CD4-positive, alpha-beta T cell (primary cell): ENCODE results near the gene ITGB6. TPM values are rescaled to one million over a fixed set of nuclear protein-coding genes. Genes with fewer than 3 reads are reported as not detected.

ENCODE experiments used
- ATAC-seq: fragments of 200-7000 bp; cut with Tn5 transposase; one replicate; pipeline ENCODE4 v1.10.0; 2022; ENCODE audit warnings: mild to moderate bottlenecking; ENCODE audit not compliant: poor library complexity
- CTCF ChIA-PET: fragments of 350-600 bp; sonication (Branson Sonifier 250); formaldehyde crosslinking; loops from one replicate; lab custom pipeline; 2021; ENCODE audit warnings: antibody characterized with exemption, inconsistent platforms; lab: Charles Lee
- POLR2A ChIA-PET: fragments of 350-600 bp; sonication (Branson Sonifier 250); formaldehyde crosslinking; loops from one replicate; lab custom pipeline; 2021; ENCODE audit warnings: antibody characterized with exemption, inconsistent platforms; lab: Charles Lee
- DNase-seq, 14 experiments: peaks; one replicate each; pipeline ENCODE4 v3.0.0-alpha.2; 2013 to 2020; ENCODE audit warnings: mixed read lengths in 2 of 14
- H3K27ac ChIP-seq, 2 donors: one replicate each; pipeline versions ENCODE4 v1.5.1 to v1.7.0; 2013; ENCODE audit warnings: low read length in 2 of 2, low read depth in 1 of 2, mild to moderate bottlenecking in 1 of 2
- H3K27me3 ChIP-seq, 2 experiments: 1 replicate in 1 of 2; 2 replicates in 1 of 2; pipeline versions ENCODE4 v1.6.1 to v1.7.0; 2013; ENCODE audit warnings: low read length in 2 of 2, control low read depth in 1 of 2, mild to moderate bottlenecking in 1 of 2, moderate library complexity in 1 of 2; ENCODE audit not compliant: insufficient read depth in 2 of 2, control insufficient read depth in 1 of 2
- H3K36me3 ChIP-seq: one replicate; pipeline ENCODE4 v1.6.1; 2013; ENCODE audit warnings: low read length, control low read depth; ENCODE audit not compliant: insufficient read depth
- H3K4me1 ChIP-seq: one replicate; pipeline ENCODE4 v1.6.1; 2013; ENCODE audit warnings: low read length, control low read depth; ENCODE audit not compliant: insufficient read depth
- H3K4me3 ChIP-seq: one replicate; pipeline ENCODE4 v1.5.1; 2013; ENCODE audit warnings: mild to moderate bottlenecking, low read length, moderate library complexity
- H3K9me3 ChIP-seq, 2 experiments: 1 replicate in 1 of 2; 2 replicates in 1 of 2; pipeline versions ENCODE4 v1.6.1 to v1.7.0; 2013; ENCODE audit warnings: low read length in 2 of 2, mild to moderate bottlenecking in 2 of 2, control low read depth in 1 of 2, moderate library complexity in 1 of 2; ENCODE audit not compliant: control insufficient read depth in 1 of 2, insufficient read depth in 1 of 2
- H3K27ac Mint-ChIP-seq: one replicate; pipeline ENCODE4 v1.8.0; 2020; ENCODE audit warnings: mixed read lengths
- H3K27me3 Mint-ChIP-seq: one replicate; pipeline ENCODE4 v1.8.0; 2021; ENCODE audit warnings: mixed read lengths
- H3K36me3 Mint-ChIP-seq: one replicate; pipeline ENCODE4 v1.8.0; 2021; ENCODE audit warnings: low read depth, mixed read lengths
- H3K4me1 Mint-ChIP-seq: one replicate; pipeline ENCODE4 v1.8.0; 2021; ENCODE audit warnings: low read depth, mixed read lengths
- H3K4me3 Mint-ChIP-seq: one replicate; pipeline ENCODE4 v1.8.0; 2020; ENCODE audit warnings: mild to moderate bottlenecking, mixed read lengths
- H3K9me3 Mint-ChIP-seq: one replicate; pipeline ENCODE4 v1.8.0; 2020; ENCODE audit warnings: mixed read lengths
- intact Hi-C, 2 experiments: fragments of 100-400 bp; cut with DNase I in 1 of 2; cut with micrococcal nuclease in 1 of 2; formaldehyde crosslinking; loops; one replicate each; pipeline versions ENCODE4 v1.15.1 to v1.9.0; 2023 to 2025; cut with DNase I, micrococcal nuclease
- total RNA-seq, 174 experiments: library from RNA in 2 of 174; stranded (reverse) in 2 of 174; gene quantifications; one replicate each; pipeline ENCODE4 v1.2.3 and lab custom pipeline; 2021 to 2026
- TF ChIP-seq, protein P1 (sequence below): fragments of 200-600 bp; IDR thresholded peaks from one replicate; pipeline ENCODE4 v1.8.0; 2022; ENCODE audit warnings: antibody characterized with exemption, mild to moderate bottlenecking

ITGB6 gene
- total RNA-seq, 2 experiments from 2014 or later = not detected

DNA sequence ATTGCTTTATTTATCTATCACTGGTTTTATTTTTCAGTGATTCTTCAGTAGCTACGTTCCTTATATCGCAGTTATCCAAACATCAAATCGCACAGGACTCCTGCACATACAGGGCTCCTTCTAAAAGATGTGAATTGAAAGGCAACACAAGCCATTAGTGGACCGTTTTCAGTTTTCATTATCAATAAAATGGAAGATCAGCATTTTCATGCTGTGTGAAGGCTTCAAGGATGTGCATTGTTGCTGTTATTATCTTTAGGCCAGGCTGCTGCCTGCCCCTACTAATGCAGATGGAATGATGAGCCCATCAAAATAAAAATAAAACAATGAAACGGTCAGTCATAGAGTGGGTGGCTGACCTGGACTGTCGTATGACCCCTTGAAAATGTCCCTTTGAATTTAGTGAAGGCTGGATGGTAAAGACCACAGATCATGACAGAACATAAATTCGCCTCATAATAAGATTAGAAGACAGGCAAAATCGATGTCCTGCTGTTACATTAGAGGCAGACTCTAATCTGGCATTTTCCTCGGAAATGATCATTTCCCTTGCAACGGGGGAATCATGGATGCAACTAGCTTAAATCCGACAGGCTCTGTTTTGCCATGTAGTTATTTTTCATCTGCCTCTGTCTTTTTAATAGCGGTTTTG, 32.9 kb downstream of the ITGB6 start:
- Histone ChIP-seq H3K27me3 (no peaks in the 10 kb centered on the region), H3K4me1 (no peaks in the 10 kb centered on the region), H3K4me3 (no peak overlapping the region), H3K36me3 (no peaks in the 10 kb centered on the region), H3K27ac (no peak overlapping the region), H3K9me3 (no peaks in the 10 kb centered on the region)
- no peaks in the 10 kb centered on the region for H3K36me3 Mint-ChIP-seq
- no peak for DNase-seq
- ChIA-PET POLR2A (no interaction called here), CTCF (no interaction called here)
- H3K4me3 Mint-ChIP-seq = no peak overlapping the region
- no peak overlapping the region for H3K27ac Mint-ChIP-seq
- no peaks in the 10 kb centered on the region for H3K4me1 Mint-ChIP-seq
- intact Hi-C loops = no loop called here
- H3K9me3 Mint-ChIP-seq = no peaks in the 10 kb centered on the region
- H3K27me3 Mint-ChIP-seq = no peaks in the 10 kb centered on the region
- no peak for ATAC-seq
- TF ChIP-seq, protein P1, sequence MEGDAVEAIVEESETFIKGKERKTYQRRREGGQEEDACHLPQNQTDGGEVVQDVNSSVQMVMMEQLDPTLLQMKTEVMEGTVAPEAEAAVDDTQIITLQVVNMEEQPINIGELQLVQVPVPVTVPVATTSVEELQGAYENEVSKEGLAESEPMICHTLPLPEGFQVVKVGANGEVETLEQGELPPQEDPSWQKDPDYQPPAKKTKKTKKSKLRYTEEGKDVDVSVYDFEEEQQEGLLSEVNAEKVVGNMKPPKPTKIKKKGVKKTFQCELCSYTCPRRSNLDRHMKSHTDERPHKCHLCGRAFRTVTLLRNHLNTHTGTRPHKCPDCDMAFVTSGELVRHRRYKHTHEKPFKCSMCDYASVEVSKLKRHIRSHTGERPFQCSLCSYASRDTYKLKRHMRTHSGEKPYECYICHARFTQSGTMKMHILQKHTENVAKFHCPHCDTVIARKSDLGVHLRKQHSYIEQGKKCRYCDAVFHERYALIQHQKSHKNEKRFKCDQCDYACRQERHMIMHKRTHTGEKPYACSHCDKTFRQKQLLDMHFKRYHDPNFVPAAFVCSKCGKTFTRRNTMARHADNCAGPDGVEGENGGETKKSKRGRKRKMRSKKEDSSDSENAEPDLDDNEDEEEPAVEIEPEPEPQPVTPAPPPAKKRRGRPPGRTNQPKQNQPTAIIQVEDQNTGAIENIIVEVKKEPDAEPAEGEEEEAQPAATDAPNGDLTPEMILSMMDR = no peak

DNA sequence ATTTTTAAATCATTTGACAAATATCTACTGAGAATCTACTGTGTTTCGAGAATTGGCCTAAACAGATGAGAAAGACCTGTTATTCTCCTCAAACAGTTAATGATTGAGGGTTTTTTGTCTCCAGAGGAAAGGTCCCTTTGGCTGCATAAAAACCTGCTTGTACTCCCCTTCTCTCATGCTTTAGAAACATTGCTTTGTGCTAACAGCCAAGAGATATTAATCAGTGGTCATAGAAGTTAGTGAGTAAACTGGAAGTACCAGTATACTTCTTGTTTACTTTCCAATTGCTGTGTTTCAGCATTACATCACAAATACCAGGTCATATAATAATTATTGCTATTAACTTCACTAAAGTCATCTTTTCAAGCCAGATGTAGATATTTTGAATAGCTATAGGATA, 34.1 kb downstream of the ITGB6 start:
- CTCF ChIA-PET = no interaction called here
- H3K27me3 Mint-ChIP-seq = no peaks in the 10 kb centered on the region
- TF ChIP-seq, protein P1 = no peak
- POLR2A ChIA-PET = no interaction called here
- no peaks in the 10 kb centered on the region for H3K9me3 Mint-ChIP-seq
- no peaks in the 10 kb centered on the region for H3K4me1 Mint-ChIP-seq
- H3K27ac Mint-ChIP-seq = no peak overlapping the region
- no peak for DNase-seq
- H3K27ac ChIP-seq = no peak overlapping the region
- H3K27me3 ChIP-seq = no peaks in the 10 kb centered on the region
- no peaks in the 10 kb centered on the region for H3K4me1 ChIP-seq
- no peak for ATAC-seq
- no peaks in the 10 kb centered on the region for H3K9me3 ChIP-seq
- no peak overlapping the region for H3K4me3 ChIP-seq
- no peak overlapping the region for H3K4me3 Mint-ChIP-seq
- no peaks in the 10 kb centered on the region for H3K36me3 ChIP-seq
- no peaks in the 10 kb centered on the region for H3K36me3 Mint-ChIP-seq
- intact Hi-C loops = no loop called here

DNA sequence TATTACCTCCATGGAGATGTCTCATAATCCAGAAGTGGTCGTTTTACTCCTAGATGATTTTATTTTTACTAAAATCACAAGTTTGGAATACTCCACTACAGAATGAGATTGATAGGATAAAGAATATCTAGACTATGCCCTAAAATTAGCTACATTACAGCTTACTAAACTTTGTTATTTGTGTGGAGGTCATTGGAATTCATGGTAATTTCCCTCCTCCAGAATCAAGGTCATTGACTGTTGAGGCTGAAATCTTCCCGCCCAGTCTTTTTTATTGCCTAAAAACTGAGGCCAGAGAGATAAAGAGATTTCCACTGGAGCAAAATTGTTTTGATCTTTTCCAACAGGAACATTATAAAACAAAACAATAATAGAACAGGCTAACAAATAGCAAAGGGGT, 35.0 kb downstream of the ITGB6 start:
- ATAC-seq = no peak
- TF ChIP-seq, protein P1 = no peak

More for the DNA sequence above, 35.0 kb downstream of the ITGB6 start:
- no peaks in the 10 kb centered on the region for H3K27me3 ChIP-seq
- H3K27ac ChIP-seq = no peak overlapping the region
- Mint-ChIP-seq H3K27ac (no peak overlapping the region), H3K36me3 (no peaks in the 10 kb centered on the region), H3K4me1 (no peaks in the 10 kb centered on the region), H3K4me3 (no peak overlapping the region), H3K9me3 (no peaks in the 10 kb centered on the region), H3K27me3 (no peaks in the 10 kb centered on the region)
- H3K9me3 ChIP-seq = no peaks in the 10 kb centered on the region
- ChIA-PET POLR2A (interaction anchor here (1.1 kb wide), 1 partner anchor 8 kb away, joined by 7 read pairs; no protein-coding TSS in a partner anchor), CTCF (interaction anchor here (0.6 kb wide), 1 partner anchor 293 kb away, joined by 3 read pairs; no protein-coding TSS in a partner anchor)
- H3K36me3 ChIP-seq = no peaks in the 10 kb centered on the region
- DNase-seq = no peak
- no peak overlapping the region for H3K4me3 ChIP-seq
- intact Hi-C loops = no loop called here
- H3K4me1 ChIP-seq = no peaks in the 10 kb centered on the region
